HepG2 (cell line): ENCODE results near the gene DNAJC1. TPM values are rescaled to one million over a fixed set of nuclear protein-coding genes. Genes with fewer than 3 reads are reported as not detected.

Source experiments
- ATAC-seq: fragments of 200-7000 bp; cut with Tn5 transposase; 3 replicates; pipeline ENCODE4 v1.9.1; 2020; ENCODE audit warnings: mild to moderate bottlenecking, moderate library complexity
- BruUV-seq: library from RNA; stranded (reverse); fragments of 400-500 nt; replicated peaks from 2 replicates; lab custom pipeline; 2021; lab: Mats Ljungman, UMichigan
- CTCF ChIA-PET: fragments of 300-600 bp; formaldehyde crosslinking; extraction: SDS; loops from one replicate; lab custom pipeline; 2021; ENCODE audit warnings: low total read pairs, inconsistent platforms, low intra/inter-chr PET ratio; lab: Yijun Ruan, JAX
- POLR2A ChIA-PET: fragments of 350-600 bp; sonication (Branson Sonifier 250); formaldehyde crosslinking; loops from one replicate; lab custom pipeline; 2020; ENCODE audit warnings: antibody characterized with exemption, inconsistent platforms; lab: Yijun Ruan, JAX
- DNase-seq: peaks from one replicate; pipeline ENCODE4 v3.0.0-alpha.2; 2015; ENCODE audit warnings: low spot score
- FAIRE-seq: peaks from 3 replicates; lab custom pipeline; 2011; peaks lifted over from hg19 to GRCh38; lab: Jason Lieb, UNC
- H2AFZ ChIP-seq: one replicate; pipeline ENCODE4 v1.6.1; 2011; ENCODE audit warnings: low read length, inconsistent platforms
- H3K27ac ChIP-seq: fragments of 300-600 bp; 3 replicates; pipeline ENCODE4 v1.8.0; 2011; ENCODE audit warnings: mixed run types, mild to moderate bottlenecking, mixed read lengths, low read length, inconsistent platforms; ENCODE audit not compliant: insufficient read depth; ENCODE audit errors: extremely low read length
- H3K27me3 ChIP-seq, 2 experiments: fragments of 200-600 bp in 1 of 2; 2 replicates in 1 of 2; 3 replicates in 1 of 2; pipeline versions ENCODE4 v1.6.0 to v1.8.0; 2011; ENCODE audit warnings: low read length in 2 of 2, mild to moderate bottlenecking in 2 of 2, moderate library complexity in 2 of 2, inconsistent platforms in 1 of 2; ENCODE audit not compliant: insufficient read depth in 2 of 2, control insufficient read depth in 1 of 2
- H3K36me3 ChIP-seq, 2 experiments: fragments of 200-600 bp in 1 of 2; replicated peaks in 1 of 2; 2 replicates in 1 of 2; 3 replicates in 1 of 2; pipeline versions ENCODE4 v1.5.1 to v1.8.0; 2011; ENCODE audit warnings: low read length in 2 of 2, inconsistent platforms in 1 of 2; ENCODE audit not compliant: insufficient read depth in 2 of 2, control insufficient read depth in 1 of 2
- H3K4me1 ChIP-seq: 2 replicates; pipeline ENCODE4 v1.5.1; 2012; ENCODE audit warnings: low read length, inconsistent platforms; ENCODE audit not compliant: insufficient read depth
- H3K4me2 ChIP-seq: 2 replicates; pipeline ENCODE4 v1.6.0; 2011; ENCODE audit warnings: low read depth, low read length, inconsistent platforms
- H3K4me3 ChIP-seq, 3 experiments: fragments of 200-600 bp in 1 of 3; sonication (generic), shearing (Covaris generic) in 1 of 3; replicated peaks in 1 of 3; 2 replicates each; pipeline ENCODE4 v1.5.1; 2011 to 2016; ENCODE audit warnings: low read length in 3 of 3, inconsistent platforms in 2 of 3, low read depth in 2 of 3, mild to moderate bottlenecking in 2 of 3, control low read depth in 1 of 3, mixed read lengths in 1 of 3; ENCODE audit not compliant: insufficient read depth in 1 of 3
- H3K79me2 ChIP-seq: one replicate; pipeline ENCODE4 v1.6.1; 2011; ENCODE audit warnings: low read length, inconsistent platforms; ENCODE audit not compliant: insufficient read depth
- H3K9ac ChIP-seq: 2 replicates; pipeline ENCODE4 v1.6.0; 2011; ENCODE audit warnings: mild to moderate bottlenecking, low read depth, low read length, inconsistent platforms; ENCODE audit not compliant: insufficient read depth
- H3K9me3 ChIP-seq: 2 replicates; pipeline ENCODE4 v1.5.1; 2012; ENCODE audit warnings: mild to moderate bottlenecking, low read length
- H4K20me1 ChIP-seq: 2 replicates; pipeline ENCODE4 v1.6.0; 2011; ENCODE audit warnings: inconsistent platforms, mild to moderate bottlenecking, low read length, moderate library complexity; ENCODE audit not compliant: insufficient read depth
- CEBPZ ChIP-seq: IDR thresholded peaks from 2 replicates; pipeline ENCODE4 v1.6.1; 2012; ENCODE audit warnings: low read length, improper control_type of control experiment
- EHMT2 ChIP-seq: fragments of 200-600 bp; sonication (generic); IDR thresholded peaks from 2 replicates; pipeline ENCODE4 v1.7.0; 2017; ENCODE audit warnings: antibody characterized with exemption, low read depth, low read length, borderline replicate concordance
- MED8 ChIP-seq: sonication (generic); formaldehyde crosslinking; IDR thresholded peaks from 2 replicates; pipeline ENCODE4 v1.8.1; 2023; ENCODE audit warnings: mild to moderate bottlenecking, missing genetic modification reagents; ENCODE audit not compliant: insufficient replicate concordance
- MTF1 ChIP-seq: sonication (generic); formaldehyde crosslinking; IDR thresholded peaks from 2 replicates; pipeline ENCODE4 v1.5.0; 2020; ENCODE audit warnings: missing genetic modification reagents
- RFX1 ChIP-seq: fragments of 450-650 bp; IDR thresholded peaks from 2 replicates; pipeline ENCODE4 v1.6.1; 2017
- RXRA ChIP-seq: sonication (generic); formaldehyde crosslinking; IDR thresholded peaks from 2 replicates; pipeline ENCODE4 v1.5.1; 2020; ENCODE audit warnings: missing genetic modification reagents
- ZBTB10 ChIP-seq: sonication (generic); formaldehyde crosslinking; IDR thresholded peaks from 2 replicates; pipeline ENCODE4 v1.4.0; 2020; ENCODE audit warnings: missing genetic modification reagents, borderline replicate concordance
- ZBTB7A ChIP-seq: sonication (generic); formaldehyde crosslinking; IDR thresholded peaks from 2 replicates; pipeline ENCODE4 v1.8.0; 2022; ENCODE audit warnings: mild to moderate bottlenecking, missing genetic modification reagents
- ZNF207 ChIP-seq: fragments of 450-650 bp; IDR thresholded peaks from 2 replicates; pipeline ENCODE4 v1.6.1; 2016; ENCODE audit warnings: antibody characterized with exemption, borderline replicate concordance
- ZNF33B ChIP-seq: sonication (generic); formaldehyde crosslinking; IDR thresholded peaks from 2 replicates; pipeline ENCODE4 v1.5.1; 2020; ENCODE audit warnings: mild to moderate bottlenecking, missing genetic modification reagents
- ZNF710 ChIP-seq: sonication (generic); formaldehyde crosslinking; IDR thresholded peaks from 2 replicates; pipeline ENCODE4 v1.5.0; 2020; ENCODE audit warnings: mild to moderate bottlenecking, missing genetic modification reagents, borderline replicate concordance
- ZNF747 ChIP-seq: sonication (generic); formaldehyde crosslinking; IDR thresholded peaks from 2 replicates; pipeline ENCODE4 v1.8.1; 2023; ENCODE audit warnings: missing genetic modification reagents, mild to moderate bottlenecking, borderline replicate concordance
- WGBS: methylation state at CpG from one replicate; pipeline ENCODE4 v1.1.6; 2017; ENCODE audit warnings: low lambda C conversion rate; 5-methylcytosine and 5-hydroxymethylcytosine counted together
- in situ Hi-C: cut with HindIII; loops from 2 replicates; pipeline ENCODE4 v1.10.0; 2017; ENCODE audit warnings: low pct_unique_long_range_greater_than_20kb; ENCODE audit not compliant: extremely low pct_ligation_motif_present
- intact Hi-C: fragments of 100-400 bp; cut with micrococcal nuclease; formaldehyde crosslinking; loops from one replicate; pipeline ENCODE4 v1.10.0; 2022; ENCODE audit not compliant: unreplicated experiment
- polyA plus RNA-seq, 8 experiments: library from polyadenylated mRNA; depleted of rRNA in 3 of 8; stranded (reverse) in 7 of 8; unstranded in 1 of 8; fragments of >200 nt; fragmentation: Illumina TruSeq in 4 of 8; extraction: Trizol in 4 of 8; gene quantifications; 2 replicates each; pipeline versions ENCODE4 v1.2.1 to v1.2.3, GENCODE V29; 2011 to 2016; ENCODE audit warnings: low read depth in 4 of 8, missing spikeins in 1 of 8, mixed read lengths in 1 of 8; ENCODE audit not compliant: insufficient read depth in 1 of 8
- total RNA-seq, 5 experiments: library from RNA; depleted of rRNA; stranded (reverse); fragments of >200 nt; fragmentation: Illumina TruSeq; extraction: Trizol; gene quantifications; 2 replicates each; pipeline ENCODE4 v1.2.3, GENCODE V29; 2016; ENCODE audit warnings: low read depth in 1 of 5

DNAJC1 gene
- total and polyA plus RNA-seq, 2 of the 13 experiments (the other 11 are each of a cell fraction or from before 2014, with no cell fraction given): 9.9 to 16.6 TPM

DNA sequence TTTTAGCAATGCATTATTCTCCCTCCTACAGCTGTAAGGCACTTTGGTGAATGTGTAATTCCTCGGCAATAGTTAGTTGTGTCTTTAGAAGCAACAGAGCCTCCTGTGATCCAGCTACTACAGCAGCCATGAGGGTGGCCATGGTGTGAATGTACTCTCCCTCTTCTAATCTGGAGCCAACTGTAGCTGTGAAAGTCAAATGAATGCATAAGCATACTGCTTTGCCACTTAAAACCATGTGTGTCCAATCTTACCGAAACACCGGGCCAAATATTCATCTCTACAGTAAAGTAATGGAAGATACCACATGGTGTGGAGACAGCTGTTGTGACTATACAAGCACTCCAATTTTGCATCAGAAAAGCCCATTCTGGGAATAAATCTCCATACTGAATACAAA lies 195.0 kb downstream of the DNAJC1 start:
- TF ChIP-seq MED8 (no peak), MTF1 (CRISPR knock-in tag) (no peak), ZNF710 (CRISPR knock-in tag) (no peak), EHMT2 (no peak), RXRA (no peak), ZNF747 (no peak)
- H3K27ac ChIP-seq: no peak overlapping the region
- ChIA-PET CTCF (no interaction called here), POLR2A (no interaction called here)
- no peaks in the 10 kb centered on the region for H3K9me3 ChIP-seq
- no peak for ATAC-seq
- in situ Hi-C loops (no loop called here), intact Hi-C loops (no loop called here)
- no peaks in the 10 kb centered on the region for H3K27me3 ChIP-seq
- no peaks in the 10 kb centered on the region for H4K20me1 ChIP-seq
- H3K79me2 ChIP-seq: no peaks in the 10 kb centered on the region
- no peak overlapping the region for H3K9ac ChIP-seq
- no peaks in the 10 kb centered on the region for H3K36me3 ChIP-seq
- no peak for DNase-seq
- no peak for FAIRE-seq
- H3K4me3 ChIP-seq: no peak overlapping the region
- no peaks in the 10 kb centered on the region for H3K4me1 ChIP-seq
- WGBS: 95% methylated on average over 3 of the region's 3 CpGs
- H2AFZ ChIP-seq: no peak overlapping the region
- BruUV-seq: no TSS peak
- H3K4me2 ChIP-seq: no peak overlapping the region

- Histone ChIP-seq H3K36me3 (no peaks in the 10 kb centered on the region), H3K27ac (no peak overlapping the region), H3K9ac (no peak overlapping the region), H4K20me1 (no peaks in the 10 kb centered on the region), H2AFZ (no peak overlapping the region), H3K79me2 (no peaks in the 10 kb centered on the region), H3K4me1 (no peaks in the 10 kb centered on the region), H3K9me3 (no peaks in the 10 kb centered on the region), H3K4me3 (no peak overlapping the region), H3K4me2 (no peak overlapping the region), H3K27me3 (no peaks in the 10 kb centered on the region)
- POLR2A ChIA-PET: no interaction called here
- in situ Hi-C loops (no loop called here), intact Hi-C loops (no loop called here)
- CTCF ChIA-PET: no interaction called here
- DNase-seq (no peak), ATAC-seq (no peak), FAIRE-seq (no peak)
- no TSS peak for BruUV-seq
- whole genome bisulfite sequencing: 80% methylated on average over 5 of the region's 5 CpGs
- TF ChIP-seq CEBPZ (no peak), ZNF33B (CRISPR knock-in tag) (no peak), ZBTB10 (CRISPR knock-in tag) (no peak), RFX1 (no peak), ZNF207 (no peak), ZBTB7A (CRISPR knock-in tag) (no peak)
Measured at GRCh38 chr10:21807180-21807579, 196.3 kb downstream of the DNAJC1 start.
